DMS79 (cell line): ENCODE data around the gene SETD1A.
A peak's percentile ranks its signal among the peaks of the same experiment; 100 is the strongest.

Experiments used
- DNase-seq: peaks from one replicate; lab custom pipeline; 2025; lab: John Stamatoyannopoulos, UW

Gene SETD1A

GRCh38 chr16:30953511-30954124 lies 3.9 kb upstream of the SETD1A start:
- no peak for DNase-seq

- DNase-seq: no peak
Observed at GRCh38 chr16:30954993-30955392, 2.6 kb upstream of the SETD1A start.

- peak; percentile 52 for DNase-seq
Observed at GRCh38 chr16:30956601-30957455, 726 bp upstream of the SETD1A start.

- no peak for DNase-seq
Observed at GRCh38 chr16:30958175-30959079, 873 bp downstream of the SETD1A start.

GRCh38 chr16:30961384-30961783 lies 3.8 kb downstream of the SETD1A start:
- DNase-seq: no peak

GRCh38 chr16:30963925-30964511 lies 6.5 kb downstream of the SETD1A start:
- DNase-seq: no peak

- DNase-seq: no peak
Observed at GRCh38 chr16:30964574-30965226, 7.1 kb downstream of the SETD1A start.

- no peak for DNase-seq
Observed at GRCh38 chr16:30965436-30965835, 7.9 kb downstream of the SETD1A start.

- DNase-seq: no peak
Observed at GRCh38 chr16:30966033-30966619, 8.6 kb downstream of the SETD1A start.

GRCh38 chr16:30967795-30968194 lies 10.2 kb downstream of the SETD1A start:
- no peak for DNase-seq

- no peak for DNase-seq
Observed at GRCh38 chr16:30969246-30969842, 11.8 kb downstream of the SETD1A start.

GRCh38 chr16:30971298-30971697 lies 13.7 kb downstream of the SETD1A start:
- DNase-seq: no peak

GRCh38 chr16:30972872-30973271 lies 15.3 kb downstream of the SETD1A start:
- DNase-seq: no peak

GRCh38 chr16:30974348-30974747 lies 16.8 kb downstream of the SETD1A start:
- DNase-seq: no peak

GRCh38 chr16:30976486-30976885 lies 18.9 kb downstream of the SETD1A start:
- no peak for DNase-seq

- no peak for DNase-seq
Observed at GRCh38 chr16:30977502-30977901, 19.9 kb downstream of the SETD1A start.

- no peak for DNase-seq
Observed at GRCh38 chr16:30979170-30980022, 21.8 kb downstream of the SETD1A start.

GRCh38 chr16:30980023-30980371 lies 22.4 kb downstream of the SETD1A start:
- DNase-seq: no peak

- DNase-seq: no peak
Observed at GRCh38 chr16:30980434-30980833, 22.9 kb downstream of the SETD1A start.

GRCh38 chr16:30980959-30981358 lies 23.4 kb downstream of the SETD1A start:
- DNase-seq: no peak
